ENCODE results near the gene SLC39A6. TPM values are rescaled to one million over a fixed set of nuclear protein-coding genes. Genes with fewer than 3 reads are reported as not detected.

Gene SLC39A6
- total RNA-seq, 1 experiment from 2014 or later: 33.9 TPM

- no peak overlapping the region for H2BK5ac ChIP-seq (ENCODE audit: insufficient read length, low read length)
- H2BK15ac ChIP-seq (ENCODE audit: low read depth, low read length): no peak overlapping the region
- no peaks in the 10 kb centered on the region for H4K20me1 ChIP-seq (ENCODE audit: control insufficient read depth, insufficient read depth, insufficient read length)
- H3K4me1 ChIP-seq (ENCODE audit: insufficient read depth, low read length): no peaks in the 10 kb centered on the region
- DNase-seq: no peak
- H3K79me2 ChIP-seq (ENCODE audit: insufficient read depth, low read length): no peaks in the 10 kb centered on the region
- no peaks in the 10 kb centered on the region for H3K27me3 Mint-ChIP-seq (ENCODE audit: low read depth)
- H2BK20ac ChIP-seq (ENCODE audit: low read depth, low read length, poor library complexity, severe bottlenecking): no peak overlapping the region
- no peak overlapping the region for H3K27ac ChIP-seq (ENCODE audit: insufficient read length, low read depth, low read length)
- H3K79me1 ChIP-seq (ENCODE audit: insufficient read depth, low read depth, low read length, poor library complexity, severe bottlenecking): no peaks in the 10 kb centered on the region
- no peak overlapping the region for H3K4me2 ChIP-seq (ENCODE audit: insufficient read depth, insufficient read length, low read length)
- H3K56ac ChIP-seq (ENCODE audit: insufficient read length, low read depth, low read length): no peak overlapping the region
- H3K23me2 ChIP-seq (ENCODE audit: insufficient read length, low read depth, low read length, poor library complexity, severe bottlenecking): no peaks in the 10 kb centered on the region
- no peak overlapping the region for H3K4ac ChIP-seq (ENCODE audit: low read depth, low read length)
- no peak overlapping the region for H2BK120ac ChIP-seq (ENCODE audit: low read depth, low read length, poor library complexity, severe bottlenecking)
- H2BK12ac ChIP-seq (ENCODE audit: insufficient read length, low read depth, low read length): no peak overlapping the region
- no peak overlapping the region for H3K23ac ChIP-seq (ENCODE audit: insufficient read length, low read depth, low read length)
- H3K14ac ChIP-seq (ENCODE audit: insufficient read depth, low read length): no peak overlapping the region
- H3K27ac Mint-ChIP-seq: peak overlapping the region in 1 of 3 experiments; percentile 10; a peak in 1 of 7 replicates
- H4K91ac ChIP-seq (ENCODE audit: insufficient read length, low read depth, low read length): no peak overlapping the region
- peaks cover 40 to 88% (median 86%) of the 10 kb centered on the region in 3 experiments; a peak in 6 of 7 replicates for H3K36me3 Mint-ChIP-seq (ENCODE audit: insufficient read depth in 1 of 3, low read depth in 3 of 3)
- H2AK5ac ChIP-seq (ENCODE audit: insufficient read length, low read length): no peak overlapping the region
- no peak overlapping the region for H3K4me3 Mint-ChIP-seq
- no peak for TF ChIP-seq CTCF (conservative IDR thresholded peaks at IDR 0.05)
- no peaks in the 10 kb centered on the region for H3K9me3 Mint-ChIP-seq
- no peak overlapping the region for H4K8ac ChIP-seq (replicated peaks; ENCODE audit: insufficient read length, low read depth, low read length)
- H3K18ac ChIP-seq (ENCODE audit: insufficient read length, low read depth, low read length): no peak overlapping the region
- no peak overlapping the region for H3T11ph ChIP-seq (ENCODE audit: low read length)
- H3K27me3 ChIP-seq (ENCODE audit: insufficient read depth, low read length): no peaks in the 10 kb centered on the region
- no peak overlapping the region for H3K9ac ChIP-seq (ENCODE audit: extremely low read depth, insufficient read length, low read length)
- no peak overlapping the region for H2AFZ ChIP-seq (ENCODE audit: low read length)
- no peak overlapping the region for H4K5ac ChIP-seq (ENCODE audit: insufficient read length, low read depth, low read length)
- H3K4me1 Mint-ChIP-seq: no peaks in the 10 kb centered on the region
- no peaks in the 10 kb centered on the region for H3K9me3 ChIP-seq (ENCODE audit: control insufficient read depth, low read depth, low read length)
These were observed 28.3 kb upstream of the SLC39A6 start for GRCh38 chr18:36157441-36157840.

Measured in H9 (cell line).